Activated naive CD4-positive, alpha-beta T cell treated with anti-CD3 and anti-CD28 coated beads for 36 hours (primary cell): ENCODE measurements around the gene FANK1. TPM values are rescaled to one million over a fixed set of nuclear protein-coding genes. Genes with fewer than 3 reads are reported as not detected.
"Not testable (repeated sequence)": the region's sequence is repeated elsewhere in the genome, so short reads cannot be mapped to it uniquely, and the experiment has no call there.

Experiments used
- CTCF ChIA-PET: fragments of 350-600 bp; sonication (Branson Sonifier 250); formaldehyde crosslinking; loops from one replicate; lab custom pipeline; 2021; ENCODE audit warnings: antibody characterized with exemption; lab: Charles Lee
- DNase-seq: peaks from one replicate; pipeline ENCODE4 v3.0.0-alpha.2; 2020
- H3K27ac Mint-ChIP-seq: one replicate; pipeline ENCODE4 v1.8.0; 2021; ENCODE audit warnings: mild to moderate bottlenecking, mixed read lengths
- H3K27me3 Mint-ChIP-seq: one replicate; pipeline ENCODE4 v1.8.0; 2021; ENCODE audit warnings: low read depth, mixed read lengths
- H3K36me3 Mint-ChIP-seq: one replicate; pipeline ENCODE4 v1.8.0; 2021; ENCODE audit warnings: low read depth, mixed read lengths
- H3K4me1 Mint-ChIP-seq: one replicate; pipeline ENCODE4 v1.8.0; 2021; ENCODE audit warnings: low read depth, mixed read lengths
- H3K4me3 Mint-ChIP-seq: one replicate; pipeline ENCODE4 v1.8.0; 2021; ENCODE audit warnings: mild to moderate bottlenecking, moderate library complexity, mixed read lengths
- H3K9me3 Mint-ChIP-seq: one replicate; pipeline ENCODE4 v1.8.0; 2021; ENCODE audit warnings: mixed read lengths
- intact Hi-C: fragments of 100-400 bp; cut with micrococcal nuclease; formaldehyde crosslinking; loops from one replicate; pipeline ENCODE4 v1.15.1; 2023
- total RNA-seq, 2 experiments: library from RNA; stranded (reverse); gene quantifications; one replicate each; pipeline ENCODE4 v1.2.3, GENCODE V29; 2021

Gene FANK1
- total RNA-seq, 2 experiments from 2014 or later = 0.38 to 0.52 TPM

- Mint-ChIP-seq H3K4me3 (no peak overlapping the region), H3K36me3 (peaks cover 4% of the 10 kb centered on the region), H3K27me3 (no peaks in the 10 kb centered on the region), H3K9me3 (no peaks in the 10 kb centered on the region), H3K4me1 (no peaks in the 10 kb centered on the region), H3K27ac (no peak overlapping the region)
- peak; percentile 38 for DNase-seq
- CTCF ChIA-PET = interaction anchor here (0.6 to 2.0 kb wide), 4 partner anchors 10 to 112 kb away, joined by 3 to 6 read pairs (median 4); no protein-coding TSS in a partner anchor
- intact Hi-C loops = loop anchor here (1.0 to 2.0 kb wide), 3 partner anchors 114 to 880 kb away; no protein-coding TSS in a partner anchor
Observed at GRCh38 chr10:125868372-125868975, 27.9 kb upstream of the FANK1 start.

GRCh38 chr10:125871338-125871737 is 25.0 kb upstream of the FANK1 start:
- Mint-ChIP-seq H3K36me3 (peaks cover 13% of the 10 kb centered on the region), H3K4me3 (no peak overlapping the region), H3K4me1 (no peaks in the 10 kb centered on the region), H3K9me3 (peaks cover 5% of the 10 kb centered on the region), H3K27ac (no peak overlapping the region), H3K27me3 (no peaks in the 10 kb centered on the region)
- CTCF ChIA-PET = interaction anchor here (0.6 kb wide), 1 partner anchor 43 kb away, joined by 3 read pairs; no protein-coding TSS in a partner anchor
- no peak for DNase-seq
- intact Hi-C loops = no loop called here

GRCh38 chr10:125878957-125879835 is 17.2 kb upstream of the FANK1 start:
- peaks cover 7% of the 10 kb centered on the region for H3K9me3 Mint-ChIP-seq
- no peak overlapping the region for H3K27ac Mint-ChIP-seq
- no peak overlapping the region for H3K4me3 Mint-ChIP-seq
- peaks cover 32% of the 10 kb centered on the region for H3K36me3 Mint-ChIP-seq
- DNase-seq = no peak
- no peaks in the 10 kb centered on the region for H3K27me3 Mint-ChIP-seq
- no peaks in the 10 kb centered on the region for H3K4me1 Mint-ChIP-seq
- CTCF ChIA-PET = no interaction called here
- intact Hi-C loops = no loop called here

GRCh38 chr10:125880719-125881118 is 15.6 kb upstream of the FANK1 start:
- Mint-ChIP-seq H3K4me1 (no peaks in the 10 kb centered on the region), H3K36me3 (peaks cover 25% of the 10 kb centered on the region), H3K27ac (no peak overlapping the region), H3K27me3 (no peaks in the 10 kb centered on the region), H3K4me3 (no peak overlapping the region), H3K9me3 (peaks cover 4% of the 10 kb centered on the region)
- CTCF ChIA-PET = no interaction called here
- DNase-seq = no peak
- intact Hi-C loops = no loop called here

GRCh38 chr10:125881192-125881591 is 15.2 kb upstream of the FANK1 start, which contains the start of gene DHX32:
Gene DHX32 (minus strand): TSS chr10:125881292. CDS start chr10:125880824, 468 bp downstream.
- CTCF ChIA-PET = no interaction called here
- Mint-ChIP-seq H3K27me3 (no peaks in the 10 kb centered on the region), H3K9me3 (peaks cover 4% of the 10 kb centered on the region), H3K4me1 (no peaks in the 10 kb centered on the region), H3K4me3 (no peak within 1 kb of the TSS), H3K36me3 (peaks cover 22% of the 10 kb centered on the region), H3K27ac (no peak within 1 kb of the TSS)
- intact Hi-C loops = no loop called here
- DNase-seq = no peak

GRCh38 chr10:125882596-125882995 is 13.8 kb upstream of the FANK1 start:
- Mint-ChIP-seq H3K27ac (no peak overlapping the region), H3K27me3 (no peaks in the 10 kb centered on the region), H3K36me3 (peaks cover 18% of the 10 kb centered on the region), H3K4me1 (no peaks in the 10 kb centered on the region), H3K4me3 (no peak overlapping the region), H3K9me3 (no peaks in the 10 kb centered on the region)
- DNase-seq = no peak
- CTCF ChIA-PET = interaction anchor here (0.6 to 1.1 kb wide), 3 partner anchors 13 to 31 kb away, joined by 3 to 5 read pairs (median 3); no protein-coding TSS in a partner anchor
- intact Hi-C loops = no loop called here

- intact Hi-C loops = no loop called here
- Mint-ChIP-seq H3K27ac (no peak overlapping the region), H3K4me3 (no peak overlapping the region), H3K4me1 (no peaks in the 10 kb centered on the region), H3K27me3 (no peaks in the 10 kb centered on the region), H3K9me3 (no peaks in the 10 kb centered on the region), H3K36me3 (peaks cover 14% of the 10 kb centered on the region)
- CTCF ChIA-PET = interaction anchor here (1.1 kb wide), 1 partner anchor 14 kb away, joined by 5 read pairs; no protein-coding TSS in a partner anchor
- DNase-seq = no peak
Observed at GRCh38 chr10:125883211-125883610, 13.2 kb upstream of the FANK1 start.

- no peak overlapping the region for H3K27ac Mint-ChIP-seq
- CTCF ChIA-PET = no interaction called here
Observed at GRCh38 chr10:125886914-125887512, 9.4 kb upstream of the FANK1 start.

GRCh38 chr10:125889441-125889840 is 6.9 kb upstream of the FANK1 start:
- H3K27ac Mint-ChIP-seq, CTCF ChIA-PET, H3K9me3 Mint-ChIP-seq, H3K36me3 Mint-ChIP-seq, H3K4me1 Mint-ChIP-seq, H3K27me3 Mint-ChIP-seq, DNase-seq, intact Hi-C loops, H3K4me3 Mint-ChIP-seq: not testable (repeated sequence)

More at GRCh38 chr10:125886914-125887512, 9.4 kb upstream of the FANK1 start:
- intact Hi-C loops = no loop called here
- Mint-ChIP-seq H3K27me3 (no peaks in the 10 kb centered on the region), H3K9me3 (no peaks in the 10 kb centered on the region), H3K36me3 (no peaks in the 10 kb centered on the region), H3K4me3 (no peak overlapping the region), H3K4me1 (no peaks in the 10 kb centered on the region)
- DNase-seq = no peak

GRCh38 chr10:125892402-125892801 is 4.0 kb upstream of the FANK1 start:
- intact Hi-C loops = loop anchor here (10.0 kb wide), 1 partner anchor 1402 kb away; no protein-coding TSS in a partner anchor
- CTCF ChIA-PET, H3K27ac Mint-ChIP-seq, H3K36me3 Mint-ChIP-seq, H3K4me3 Mint-ChIP-seq, DNase-seq, H3K27me3 Mint-ChIP-seq, H3K9me3 Mint-ChIP-seq: not testable (repeated sequence)
- H3K4me1 Mint-ChIP-seq = peaks cover 11% of the 10 kb centered on the region

GRCh38 chr10:125894176-125894575 is 2.2 kb upstream of the FANK1 start:
- H3K4me3 Mint-ChIP-seq, CTCF ChIA-PET, DNase-seq, H3K27ac Mint-ChIP-seq, H3K36me3 Mint-ChIP-seq, H3K27me3 Mint-ChIP-seq, H3K9me3 Mint-ChIP-seq: not testable (repeated sequence)
- H3K4me1 Mint-ChIP-seq = peaks cover 11% of the 10 kb centered on the region
- intact Hi-C loops = loop anchor here (10.0 kb wide), 1 partner anchor 1401 kb away; no protein-coding TSS in a partner anchor
